ENCODE data around the gene ECM1.

- peak; percentile 54 for TF ChIP-seq CTCF (conservative IDR thresholded peaks at IDR 0.05; ENCODE audit: low read length)
- no peak for TF ChIP-seq EZH2phosphoT487 (IDR thresholded peaks at IDR 0.05; ENCODE audit: borderline replicate concordance, low read depth, low read length)
Measured at GRCh38 chr1:150516616-150517015, 8.7 kb downstream of the ECM1 start.

Measured in OCI-LY7 (cell line).